Measurements from ENCODE around the gene IRGC.
A peak's percentile ranks its signal among the peaks of the same experiment; 100 is the strongest.

IRGC gene

DNA sequence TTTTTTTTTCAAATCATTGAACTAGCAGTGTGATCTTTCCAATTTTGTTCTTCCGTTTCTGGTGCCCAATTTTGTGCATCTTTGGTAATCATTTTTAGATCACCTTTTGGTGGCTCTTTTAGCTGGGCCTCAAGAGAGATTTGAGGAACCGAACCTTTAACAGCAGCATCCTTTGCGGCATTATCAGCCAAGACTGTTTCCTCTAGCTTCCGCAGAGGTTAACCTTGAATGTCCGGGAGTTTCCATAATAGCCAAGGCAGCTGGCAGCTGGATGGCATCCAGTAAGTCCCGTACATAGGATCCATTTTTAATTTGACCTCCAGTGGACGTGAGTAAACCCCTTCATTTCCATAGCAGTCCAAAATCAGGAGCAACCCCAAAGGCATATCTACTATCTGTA is 9.6 kb downstream of the IRGC start:
- DNase-seq: no peak

DNA sequence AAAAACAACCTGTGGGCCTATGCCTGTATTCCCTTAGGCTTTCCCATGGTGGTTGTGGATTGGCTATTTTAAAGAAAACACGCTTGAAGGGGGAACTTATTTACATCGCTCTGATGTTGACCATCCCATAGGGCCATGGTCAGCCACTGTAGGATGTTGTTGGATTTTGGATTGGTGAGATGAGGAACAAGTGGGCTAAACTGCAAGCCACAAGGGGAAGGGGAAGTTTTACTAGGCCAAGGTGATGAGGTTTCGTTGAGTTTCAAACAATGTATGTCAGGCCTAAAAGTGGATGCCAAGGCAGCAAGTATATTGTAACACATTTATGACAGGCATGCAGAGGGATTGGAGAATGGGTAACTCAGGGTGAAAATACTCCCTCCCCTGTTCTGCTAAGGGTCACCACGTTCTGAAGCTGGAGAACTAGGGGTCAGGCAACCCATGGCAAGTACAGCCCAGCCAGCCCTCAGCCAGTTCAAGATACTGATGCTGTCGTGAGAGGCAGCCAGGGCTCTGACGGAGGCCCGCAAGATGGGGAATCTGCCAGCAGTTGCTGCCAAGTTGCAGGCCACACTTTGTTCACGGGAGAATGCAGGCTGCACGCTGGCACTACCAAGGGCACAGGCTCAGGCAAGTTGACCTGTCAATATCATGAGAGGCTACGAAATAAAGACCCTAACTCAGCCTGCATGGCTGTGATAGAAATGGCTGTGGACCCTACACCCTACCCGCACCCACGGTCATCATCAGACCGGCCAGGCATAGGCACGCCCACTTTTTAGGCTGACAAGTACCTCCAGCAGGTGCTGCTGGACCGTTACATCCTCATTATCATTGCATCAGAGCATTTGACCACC is 11.1 kb downstream of the IRGC start:
- DNase-seq: no peak

GRCh38 chr19:43727593-43727853 is 11.6 kb downstream of the IRGC start:
- no peak for DNase-seq

- no peak for DNase-seq
These were observed 14.0 kb downstream of the IRGC start for GRCh38 chr19:43729919-43730318.

- no peak for DNase-seq
These were observed 15.5 kb downstream of the IRGC start for GRCh38 chr19:43731346-43731745.

DNA sequence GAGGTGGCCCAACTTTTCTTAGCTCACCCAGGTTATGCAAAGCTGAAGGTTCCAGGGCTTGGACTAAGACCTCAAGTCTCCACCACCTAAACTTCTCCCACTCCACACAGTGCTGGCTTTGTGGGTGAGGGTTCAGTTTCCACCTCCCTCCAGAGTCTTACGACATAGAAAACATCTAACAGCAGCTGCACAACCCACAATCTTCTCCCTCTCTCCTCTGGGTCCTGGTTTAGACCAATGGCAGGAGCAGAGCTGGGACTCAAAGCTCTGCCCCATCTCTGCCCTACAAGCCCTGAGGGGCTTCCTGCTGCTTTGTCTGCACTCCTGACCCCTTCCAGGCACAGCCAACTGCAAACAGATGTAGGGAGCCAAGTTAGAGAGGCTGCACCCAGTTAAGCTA is 16.0 kb downstream of the IRGC start:
- no peak for DNase-seq

- DNase-seq: no peak
These were observed 19.1 kb downstream of the IRGC start for GRCh38 chr19:43735013-43735412.

DNA sequence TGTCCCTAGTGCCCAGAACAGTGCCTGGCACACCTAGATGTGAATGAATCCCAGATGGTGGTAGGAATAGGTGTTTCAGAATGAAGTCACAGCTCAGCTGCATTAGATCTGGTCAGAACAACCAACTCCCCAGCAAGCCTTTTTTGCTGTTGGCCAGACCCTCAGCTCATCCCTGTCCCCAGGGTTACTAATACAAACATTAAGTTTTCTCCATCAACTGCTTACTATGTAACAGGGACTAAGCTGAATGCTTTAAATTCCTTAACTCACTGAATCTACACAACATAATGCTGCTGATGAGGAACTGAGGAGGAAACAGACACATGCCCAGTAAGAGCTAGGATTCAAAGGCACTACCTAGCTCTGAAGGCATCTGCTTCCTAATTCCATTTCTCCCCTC is 20.1 kb downstream of the IRGC start:
- no peak for DNase-seq

DNA sequence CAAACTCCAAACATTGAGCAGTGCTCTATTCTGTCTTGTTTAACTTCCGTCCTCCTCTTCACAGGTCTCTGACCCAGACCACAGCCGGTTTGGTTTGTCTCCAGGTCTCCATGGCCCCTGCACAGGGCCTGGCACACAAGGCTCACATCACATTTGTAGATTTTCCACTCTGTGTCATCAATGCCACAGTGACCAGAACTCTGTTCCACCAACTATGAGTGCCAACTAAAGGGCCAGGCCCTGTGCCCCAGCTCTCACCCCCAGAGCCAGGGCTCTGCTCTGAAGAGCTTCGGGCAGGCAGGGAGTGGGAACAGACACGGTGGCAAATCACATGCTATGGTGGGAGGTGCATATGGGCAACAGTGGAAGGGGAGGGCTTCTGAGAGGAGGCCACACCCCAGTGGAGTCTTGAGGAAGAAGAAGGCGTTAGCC is 22.9 kb downstream of the IRGC start:
- no peak for DNase-seq

DNA sequence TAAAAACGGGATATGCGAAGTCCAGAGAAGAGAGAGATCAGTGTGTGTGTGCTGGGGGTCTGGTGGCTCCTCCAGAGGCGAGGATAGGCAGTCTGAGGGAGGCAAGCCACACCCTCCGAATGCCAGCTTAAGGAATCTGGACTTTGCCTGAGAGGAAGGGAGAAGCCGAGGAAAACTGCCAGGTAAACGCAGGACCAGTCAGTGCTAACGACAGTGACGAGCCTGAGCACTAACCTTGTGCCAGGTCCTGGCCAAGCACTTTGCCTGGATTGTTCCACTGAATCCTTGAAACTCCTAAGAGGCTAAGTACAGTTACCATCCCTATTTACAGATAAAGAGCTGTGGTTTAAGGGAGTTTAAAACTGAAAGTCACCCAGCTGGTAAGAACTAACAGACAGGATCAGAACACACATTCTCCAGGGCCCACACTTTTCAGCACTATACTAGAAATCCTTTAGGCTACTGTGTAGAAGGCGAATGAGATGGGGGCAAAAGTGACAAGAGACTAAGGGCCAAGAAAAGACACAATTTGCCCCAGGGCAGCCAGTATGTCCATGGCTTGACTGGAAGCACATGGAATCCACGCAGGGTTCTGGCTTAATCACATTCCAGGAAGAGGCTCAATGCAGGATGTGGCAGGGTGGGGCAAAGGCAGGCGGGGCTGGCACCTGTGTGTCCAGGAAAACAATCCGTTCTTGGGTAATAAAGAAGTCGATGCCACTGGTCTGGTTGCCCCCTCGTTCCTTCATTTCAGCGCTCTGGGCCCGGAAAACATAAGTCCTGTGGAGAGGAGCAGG is 23.8 kb downstream of the IRGC start:
- no peak for DNase-seq

GRCh38 chr19:43741075-43741825 is 25.4 kb downstream of the IRGC start:
- no peak for DNase-seq

- DNase-seq: no peak
These were observed 27.2 kb downstream of the IRGC start for GRCh38 chr19:43743059-43743458.

GRCh38 chr19:43747557-43748204 is 31.8 kb downstream of the IRGC start:
- no peak for DNase-seq

DNA sequence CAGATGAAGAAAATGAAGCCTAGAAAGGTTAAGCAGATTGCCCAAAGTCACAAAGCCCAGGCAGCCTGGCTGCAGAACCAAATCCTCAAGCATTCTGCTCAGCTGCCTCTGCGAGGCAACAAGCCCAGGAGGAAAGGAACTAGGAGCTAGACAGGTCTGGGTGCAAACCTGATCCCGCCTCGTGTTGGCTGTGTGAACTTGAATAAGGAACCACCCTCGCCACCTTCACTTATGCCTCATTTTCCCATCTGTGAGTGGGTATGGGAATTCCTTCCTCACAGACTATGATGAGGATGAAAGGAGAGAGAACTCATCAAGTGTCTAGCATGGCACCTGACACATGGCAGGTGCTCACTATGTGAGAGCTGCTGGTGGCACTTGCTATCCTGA is 32.3 kb downstream of the IRGC start:
- no peak for DNase-seq

DNA sequence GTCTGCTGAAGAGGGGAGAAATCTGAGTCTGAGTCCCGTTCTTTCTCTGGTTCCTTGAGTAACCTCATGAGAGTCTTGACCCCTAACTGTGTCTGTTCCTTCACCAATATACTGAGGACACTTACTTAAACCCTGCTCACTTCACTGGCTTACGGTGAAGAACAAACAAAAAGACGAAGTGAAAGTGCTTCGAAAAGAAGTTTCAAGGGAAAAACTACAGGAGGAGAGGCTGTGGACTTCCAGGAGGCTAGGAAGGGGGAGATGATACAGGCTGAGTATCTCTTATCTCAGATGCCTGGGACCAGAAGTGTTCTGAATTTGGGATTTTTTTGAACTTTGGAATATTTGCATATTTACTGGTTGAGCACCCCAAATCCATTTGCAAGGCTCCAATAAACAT is 32.8 kb downstream of the IRGC start:
- no peak for DNase-seq

- no peak for DNase-seq
These were observed 33.3 kb downstream of the IRGC start for GRCh38 chr19:43749152-43749551.

GRCh38 chr19:43749898-43750297 is 34.0 kb downstream of the IRGC start:
- no peak for DNase-seq

DNA sequence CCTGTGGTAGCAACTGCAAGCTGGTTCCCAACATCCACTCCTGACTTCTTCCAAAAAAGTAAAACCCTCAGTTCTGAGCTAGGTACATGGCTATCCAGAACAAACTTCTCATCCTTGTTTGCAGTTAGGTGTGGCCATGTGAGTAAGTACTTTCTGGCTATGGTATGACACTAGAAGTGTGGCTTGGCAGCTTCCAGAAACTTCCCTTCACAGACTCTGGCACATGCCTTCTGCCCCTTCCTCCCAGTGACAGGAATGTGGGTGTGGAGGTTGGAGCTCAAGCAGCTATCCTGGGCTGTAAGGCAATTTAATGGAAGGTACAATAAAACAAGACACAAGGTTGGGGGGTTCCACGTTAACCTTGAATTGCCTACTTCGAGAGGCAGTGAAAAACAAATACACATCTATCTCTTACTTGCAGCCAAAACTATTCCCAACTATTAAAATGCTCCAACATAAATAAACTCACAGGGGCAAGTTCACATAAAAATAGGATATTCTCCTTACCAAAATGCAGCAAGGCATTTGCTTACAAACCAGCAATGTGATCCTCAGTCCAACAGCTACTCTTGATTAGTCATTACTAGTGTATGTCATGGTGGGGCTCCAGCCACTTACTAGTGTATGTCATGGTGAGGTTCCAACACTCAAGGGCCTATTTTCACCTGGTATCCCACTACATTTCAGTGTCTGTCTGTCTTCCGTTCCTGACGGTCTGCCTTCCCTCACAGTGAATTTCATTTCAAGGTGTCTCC is 35.8 kb downstream of the IRGC start:
- no peak for DNase-seq

- DNase-seq: no peak
These were observed 36.5 kb downstream of the IRGC start for GRCh38 chr19:43752287-43752875.

DNA sequence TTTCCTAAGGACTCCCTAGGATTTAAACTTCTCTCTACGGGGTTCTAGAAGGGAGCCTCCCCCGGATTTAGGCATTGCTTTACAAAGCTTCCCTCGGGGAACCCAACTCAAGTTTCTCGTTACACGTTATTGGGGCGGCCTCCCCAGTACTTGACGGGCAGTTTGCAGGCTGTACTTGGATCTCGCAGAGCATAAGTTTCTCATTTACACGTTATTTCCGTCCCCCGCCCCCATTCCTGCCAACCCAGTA is 38.3 kb downstream of the IRGC start:
- DNase-seq: no peak

- DNase-seq: peak; percentile 96
These were observed 38.8 kb downstream of the IRGC start, which contains the start of gene SMG9 for GRCh38 chr19:43754503-43755255. SMG9 (minus strand) TSS chr19:43754962; CDS start chr19:43750741, 4,221 bp downstream.

Measured in NCI-H2171 (cell line).